Measurements from ENCODE around the gene TRMT10B. TPM values are rescaled to one million over a fixed set of nuclear protein-coding genes. Genes with fewer than 3 reads are reported as not detected.

The TRMT10B gene
- total RNA-seq (2021): 5.0 and 5.7 TPM in 2 replicates
- long read RNA-seq, transcript TRMT10B-201 (9 exons, 2,281 nt): major isoform, 12 of 22 reads
- long read RNA-seq, partial matches to known transcripts: 0 of 22 reads
- long read RNA-seq, other reads (novel, unspliced or antisense): 8 of 22 reads

GRCh38 chr9:37753489-37754190 lies at the start of gene TRMT10B:
TSS of gene TRMT10B (plus strand) at chr9:37753805. CDS start at chr9:37761932, 8,127 bp downstream.
- H3K4me2 ChIP-seq (ENCODE audit: insufficient read depth, insufficient read length, low read length): peak within 1 kb of the TSS; percentile 86
- no peak within 1 kb of the TSS for H3K23ac ChIP-seq (ENCODE audit: insufficient read length, low read depth, low read length)
- 0 out of 3 replicates have a peak, but pooled peaks have one; percentile 14 for TF ChIP-seq CTCF (conservative IDR thresholded peaks at IDR 0.05)
- Mint-ChIP-seq H3K27ac (peak within 1 kb of the TSS in 1 of 3 experiments; percentile 37; a peak in 3 of 7 replicates), H3K9me3 (peaks cover 0 to 5% of the 10 kb centered on the region in 2 experiments; a peak in 2 of 5 replicates), H3K36me3 (ENCODE audit: insufficient read depth in 1 of 3, low read depth in 3 of 3) (peaks cover 0 to 7% (median 2%) of the 10 kb centered on the region in 3 experiments; a peak in 3 of 7 replicates), H3K27me3 (ENCODE audit: low read depth) (peaks cover 8% of the 10 kb centered on the region), H3K4me1 (peaks cover 11 to 12% of the 10 kb centered on the region in 2 experiments), H3K4me3 (peak within 1 kb of the TSS; percentile 93 to 97)
- no peaks in the 10 kb centered on the region for H3K27me3 ChIP-seq (ENCODE audit: insufficient read depth, low read length)
- H2AFZ ChIP-seq (ENCODE audit: low read length): peak within 1 kb of the TSS; percentile 74
- no peak within 1 kb of the TSS for H2BK120ac ChIP-seq (ENCODE audit: low read depth, low read length, poor library complexity, severe bottlenecking)
- H4K8ac ChIP-seq (replicated peaks; ENCODE audit: insufficient read length, low read depth, low read length): no peak within 1 kb of the TSS
- H3K4ac ChIP-seq (ENCODE audit: low read depth, low read length): no peak within 1 kb of the TSS
- no peak within 1 kb of the TSS for H2AK5ac ChIP-seq (ENCODE audit: insufficient read length, low read length)
- peaks cover 4% of the 10 kb centered on the region for H3K23me2 ChIP-seq (ENCODE audit: insufficient read length, low read depth, low read length, poor library complexity, severe bottlenecking)
- H3K56ac ChIP-seq (ENCODE audit: insufficient read length, low read depth, low read length): no peak within 1 kb of the TSS
- H3K79me2 ChIP-seq (ENCODE audit: insufficient read depth, low read length): no peaks in the 10 kb centered on the region; the same call in 1 of the 2 replicates
- H3K79me1 ChIP-seq (ENCODE audit: insufficient read depth, low read depth, low read length, poor library complexity, severe bottlenecking): no peaks in the 10 kb centered on the region
- H3K14ac ChIP-seq (ENCODE audit: insufficient read depth, low read length): no peak within 1 kb of the TSS
- H2BK20ac ChIP-seq (ENCODE audit: low read depth, low read length, poor library complexity, severe bottlenecking): no peak within 1 kb of the TSS
- no peak within 1 kb of the TSS for H2BK5ac ChIP-seq (ENCODE audit: insufficient read length, low read length)
- H3K9ac ChIP-seq (ENCODE audit: extremely low read depth, insufficient read length, low read length): peak within 1 kb of the TSS; percentile 55
- H3K4me1 ChIP-seq (ENCODE audit: insufficient read depth, low read length): no peaks in the 10 kb centered on the region
- peak; percentile 80 for DNase-seq
- no peak within 1 kb of the TSS for H4K5ac ChIP-seq (ENCODE audit: insufficient read length, low read depth, low read length)
- H3K9me3 ChIP-seq (ENCODE audit: control insufficient read depth, low read depth, low read length): no peaks in the 10 kb centered on the region
- H3K18ac ChIP-seq (ENCODE audit: insufficient read length, low read depth, low read length): no peak within 1 kb of the TSS
- no peak within 1 kb of the TSS for H4K91ac ChIP-seq (ENCODE audit: insufficient read length, low read depth, low read length)
- no CpG with 5 or more reads among the region's 40 CpGs for WGBS (ENCODE audit: extremely low coverage, insufficient read length, low lambda C conversion rate)
- no peak within 1 kb of the TSS for H3K27ac ChIP-seq (ENCODE audit: insufficient read length, low read depth, low read length)
- H2BK15ac ChIP-seq (ENCODE audit: low read depth, low read length): no peak within 1 kb of the TSS
- H3T11ph ChIP-seq (ENCODE audit: low read length): no peak within 1 kb of the TSS
- H4K20me1 ChIP-seq (ENCODE audit: control insufficient read depth, insufficient read depth, insufficient read length): no peaks in the 10 kb centered on the region
- H2BK12ac ChIP-seq (ENCODE audit: insufficient read length, low read depth, low read length): no peak within 1 kb of the TSS
